Measurements from ENCODE around the gene WFIKKN2.

The WFIKKN2 gene

GRCh38 chr17:50837286-50837979 lies 2.0 kb downstream of the WFIKKN2 start:
- no peak for DNase-seq

GRCh38 chr17:50837980-50838954 lies 2.9 kb downstream of the WFIKKN2 start:
- DNase-seq, result no peak

- DNase-seq, result no peak
Observed at GRCh38 chr17:50839591-50840310, 4.4 kb downstream of the WFIKKN2 start.

GRCh38 chr17:50840311-50840851 lies 5.0 kb downstream of the WFIKKN2 start:
- no peak for DNase-seq

GRCh38 chr17:50841277-50841948 lies 6.0 kb downstream of the WFIKKN2 start:
- DNase-seq, result no peak

- DNase-seq, result peak; percentile 76
Observed at GRCh38 chr17:50841949-50842354, 6.6 kb downstream of the WFIKKN2 start.

GRCh38 chr17:50842506-50843149 lies 7.2 kb downstream of the WFIKKN2 start:
- no peak for DNase-seq

GRCh38 chr17:50843150-50843905 lies 7.9 kb downstream of the WFIKKN2 start:
- DNase-seq, result no peak

GRCh38 chr17:50844117-50844700 lies 8.8 kb downstream of the WFIKKN2 start:
- no peak for DNase-seq

- no peak for DNase-seq
Observed at GRCh38 chr17:50845240-50846147, 10.1 kb downstream of the WFIKKN2 start.

GRCh38 chr17:50847566-50847965 lies 12.2 kb downstream of the WFIKKN2 start:
- DNase-seq, result no peak

- no peak for DNase-seq
Observed at GRCh38 chr17:50848039-50848438, 12.7 kb downstream of the WFIKKN2 start.

- DNase-seq, result no peak
Observed at GRCh38 chr17:50848711-50849110, 13.3 kb downstream of the WFIKKN2 start.

GRCh38 chr17:50850640-50851039 lies 15.3 kb downstream of the WFIKKN2 start:
- no peak for DNase-seq

- DNase-seq, result peak; percentile 16
Observed at GRCh38 chr17:50853015-50853615, 17.7 kb downstream of the WFIKKN2 start.

GRCh38 chr17:50853781-50854180 lies 18.4 kb downstream of the WFIKKN2 start:
- DNase-seq, result no peak

GRCh38 chr17:50855708-50856330 lies 20.4 kb downstream of the WFIKKN2 start:
- DNase-seq, result no peak

GRCh38 chr17:50856431-50856830 lies 21.0 kb downstream of the WFIKKN2 start:
- no peak for DNase-seq
